NCI-H1105 treated with DMSO at 0.1 percent for 48 hours (cell line): ENCODE results near the gene SEPTIN5.

Experiments
- DNase-seq: peaks from one replicate; lab custom pipeline; 2025; lab: John Stamatoyannopoulos, UW

The SEPTIN5 gene

DNA sequence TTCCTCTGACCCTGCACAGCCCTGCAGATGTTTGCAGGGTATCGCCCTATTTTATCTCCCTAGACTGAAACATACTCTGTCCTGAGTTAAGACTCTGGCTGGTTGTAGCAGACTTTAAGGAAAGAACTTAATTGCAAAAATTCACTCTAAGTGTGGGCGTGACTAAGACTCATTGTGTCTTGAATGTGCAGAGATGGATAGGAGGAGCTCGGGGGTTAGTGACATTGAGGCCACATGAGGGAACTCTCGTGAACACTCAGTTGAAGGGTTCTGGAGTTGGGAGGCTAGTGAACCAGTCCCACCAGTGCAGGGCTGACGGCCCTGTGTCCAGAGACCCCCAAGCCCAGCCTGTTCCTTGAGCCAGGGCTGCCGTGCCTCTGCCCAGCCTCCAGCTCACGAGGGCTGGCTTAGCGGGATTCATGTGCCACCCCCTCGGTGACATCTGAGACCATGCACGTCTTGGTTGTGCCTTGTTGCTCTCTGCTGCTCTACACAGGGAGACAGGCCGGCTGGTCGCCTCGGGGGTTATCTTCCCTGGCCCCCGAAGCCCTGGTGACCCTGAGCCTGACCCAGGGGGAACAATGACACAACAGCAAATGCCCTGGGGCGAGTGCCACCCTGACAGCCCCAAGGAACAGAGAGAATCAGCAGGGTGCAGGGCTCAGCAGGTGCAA, 34.8 kb downstream of the SEPTIN5 start:
- DNase-seq, result no peak

DNA sequence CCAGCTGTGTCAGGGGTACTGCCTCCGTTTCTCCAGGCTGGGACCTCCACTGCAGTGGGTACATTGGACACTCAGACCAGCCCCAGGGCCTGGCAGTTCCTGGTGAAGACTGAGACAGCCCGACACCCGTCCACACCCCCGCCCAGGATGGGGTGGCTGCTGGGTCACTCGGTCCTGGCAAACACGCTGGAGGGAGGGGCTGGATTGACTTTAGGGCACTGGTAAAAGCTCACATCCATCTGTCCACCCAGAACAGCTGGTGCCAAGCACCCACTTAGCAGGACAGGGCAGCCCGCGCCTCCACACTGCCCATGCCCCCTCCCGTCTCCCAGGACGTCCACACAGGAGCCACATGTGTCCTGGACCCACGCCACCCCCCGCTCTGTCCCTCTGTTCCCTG, 35.6 kb downstream of the SEPTIN5 start:
- no peak for DNase-seq

DNA sequence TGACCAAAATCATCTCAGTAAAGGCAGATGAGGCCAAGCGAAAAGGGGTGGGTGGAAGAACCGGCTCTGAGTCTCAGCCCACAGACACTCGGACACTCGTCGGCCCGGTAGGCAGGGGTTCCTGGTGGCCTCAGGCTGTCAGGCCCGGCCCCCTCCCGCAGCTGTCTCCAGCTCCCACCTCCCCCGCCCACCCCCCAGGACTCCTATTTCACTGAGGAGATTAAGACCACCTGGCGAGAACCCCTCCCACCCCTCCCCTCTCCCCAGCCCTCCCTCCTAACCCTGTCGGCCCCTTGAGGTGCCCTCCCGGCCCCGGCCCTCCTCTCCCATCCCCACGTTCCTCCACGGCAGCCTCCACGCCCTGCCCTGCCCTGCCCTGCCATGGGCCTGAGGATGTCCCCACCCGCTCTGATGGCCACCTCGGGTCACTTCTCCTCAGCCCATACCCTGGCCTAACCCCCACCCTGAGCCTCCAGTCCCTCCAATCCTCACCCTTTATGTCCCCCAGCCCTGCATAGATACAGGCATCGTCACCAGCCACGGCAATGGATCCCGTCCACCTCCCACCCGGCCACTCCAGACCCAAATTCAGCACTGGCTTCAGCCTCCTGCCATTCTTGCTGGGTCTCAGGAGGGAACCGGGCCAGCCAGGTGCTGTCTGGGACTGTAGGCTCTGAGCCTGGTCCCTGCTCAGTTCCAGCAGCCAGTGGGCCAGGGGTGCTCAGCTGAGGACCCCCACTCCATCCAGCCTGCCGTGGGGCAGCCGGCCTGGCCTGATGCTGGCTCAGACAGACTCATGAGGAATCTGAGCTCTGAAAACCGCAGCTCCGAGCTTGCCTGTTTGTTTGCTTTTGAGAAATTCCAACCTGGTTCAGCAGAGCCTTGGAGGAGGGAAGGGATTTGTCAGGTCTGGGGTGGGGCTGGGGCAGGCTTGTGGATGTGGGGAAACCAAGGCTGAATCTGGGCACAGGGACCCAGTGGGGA, 36.5 kb downstream of the SEPTIN5 start:
- DNase-seq, result no peak

DNA sequence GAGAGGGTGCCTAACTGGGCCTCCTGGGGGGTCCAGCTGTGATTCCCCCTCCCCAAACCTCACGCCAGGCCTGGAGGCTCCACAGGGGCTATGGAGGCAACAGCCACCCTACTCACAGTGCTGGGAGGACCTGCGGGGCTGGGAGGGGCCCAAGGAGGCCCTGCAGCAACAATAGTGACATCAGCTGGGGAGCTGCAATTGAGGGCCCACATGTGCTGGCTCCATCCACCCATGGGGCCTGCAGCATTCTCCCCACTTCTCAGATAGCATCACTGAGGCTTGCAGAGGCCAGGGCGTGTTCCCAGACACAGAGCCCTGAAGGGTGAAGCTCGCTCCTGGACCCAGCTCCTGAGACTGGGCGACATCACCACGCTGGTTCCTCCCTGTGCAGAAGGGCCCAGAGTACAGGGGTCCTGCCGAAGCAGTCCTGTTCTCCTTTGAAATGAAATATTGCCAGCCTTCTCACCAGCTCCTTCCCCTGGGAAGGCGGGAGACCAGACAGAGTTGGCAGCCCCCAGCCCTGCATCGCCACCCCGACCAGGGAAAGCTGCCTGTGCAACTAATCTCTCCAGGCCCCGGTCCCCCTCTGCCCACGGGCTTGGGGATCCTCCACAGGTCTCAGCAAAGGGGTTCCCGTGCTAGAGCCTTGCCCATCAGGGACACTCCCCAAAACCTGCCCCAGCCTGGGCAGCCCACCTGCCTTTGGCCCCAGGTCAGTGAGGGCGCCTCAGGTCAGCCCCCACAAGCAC, 37.4 kb downstream of the SEPTIN5 start:
- DNase-seq, result no peak

DNA sequence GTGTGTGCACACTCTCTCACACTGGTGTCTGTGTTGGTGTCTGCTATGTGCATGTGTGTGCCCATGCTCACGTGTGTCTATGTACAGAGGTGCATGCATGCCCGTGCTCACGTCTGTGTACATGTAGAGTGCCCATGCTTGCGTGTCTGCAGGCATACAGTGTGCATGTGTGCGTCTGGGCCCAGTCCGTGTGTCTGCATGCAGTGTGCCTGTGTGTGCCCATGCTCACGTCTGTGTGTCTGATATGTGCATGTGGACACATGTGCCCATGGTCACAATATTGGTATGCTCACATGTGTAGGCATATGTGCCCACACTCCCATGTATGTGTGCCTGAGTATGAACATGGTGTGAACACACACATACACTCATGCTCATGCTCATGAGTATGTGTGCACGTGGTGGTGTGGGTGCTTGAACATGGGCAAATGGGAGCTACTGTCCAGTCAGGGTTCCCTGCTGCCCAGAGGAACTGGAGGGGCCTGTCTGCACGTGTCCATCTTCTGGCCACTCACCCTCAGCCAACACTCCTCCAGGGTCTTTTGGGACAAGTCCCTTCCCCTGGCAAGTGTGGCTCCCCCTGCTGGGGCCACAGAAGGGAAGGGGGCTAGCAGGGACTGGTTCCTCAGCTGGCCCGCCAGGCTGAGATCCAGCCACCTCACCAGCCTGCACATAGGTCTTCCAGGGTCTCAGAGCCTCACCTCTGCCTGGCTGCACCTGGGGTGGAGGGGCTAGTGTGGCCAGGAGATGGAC, 39.0 kb downstream of the SEPTIN5 start:
- no peak for DNase-seq

DNA sequence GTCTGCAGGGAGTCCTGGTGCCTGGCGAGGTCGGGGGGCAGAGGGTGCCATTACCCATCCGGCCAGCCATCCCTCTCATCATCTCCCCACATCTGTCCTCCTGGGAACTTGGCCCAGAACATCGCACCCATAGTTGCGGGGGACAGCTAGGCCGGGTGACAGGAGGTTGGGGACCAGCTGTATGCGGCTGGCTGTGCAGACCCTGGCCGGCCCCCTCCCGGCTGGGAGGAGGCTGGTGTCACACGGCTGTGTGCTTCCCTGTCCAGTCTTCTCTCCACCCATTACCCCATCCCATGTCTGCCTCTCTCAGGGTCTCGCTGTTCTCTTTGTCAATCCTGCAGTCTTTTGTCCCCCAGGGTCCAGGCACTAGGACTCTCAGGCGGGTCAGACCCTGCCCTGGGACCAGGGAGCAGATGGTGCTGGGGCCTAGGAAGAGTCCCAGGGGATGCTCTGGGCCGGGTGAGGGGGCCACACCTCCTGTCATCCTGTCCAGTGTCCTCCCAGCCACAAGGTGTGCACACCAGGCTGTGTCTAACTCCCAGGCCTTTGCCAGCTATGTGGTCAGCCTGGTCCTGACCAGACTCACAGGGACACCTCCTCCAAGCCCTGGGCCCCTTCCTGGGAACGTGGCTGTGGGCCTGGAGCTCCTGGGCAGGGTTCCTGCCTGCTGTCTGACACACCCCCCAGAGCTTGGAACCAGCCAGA, 39.8 kb downstream of the SEPTIN5 start:
- no peak for DNase-seq

DNA sequence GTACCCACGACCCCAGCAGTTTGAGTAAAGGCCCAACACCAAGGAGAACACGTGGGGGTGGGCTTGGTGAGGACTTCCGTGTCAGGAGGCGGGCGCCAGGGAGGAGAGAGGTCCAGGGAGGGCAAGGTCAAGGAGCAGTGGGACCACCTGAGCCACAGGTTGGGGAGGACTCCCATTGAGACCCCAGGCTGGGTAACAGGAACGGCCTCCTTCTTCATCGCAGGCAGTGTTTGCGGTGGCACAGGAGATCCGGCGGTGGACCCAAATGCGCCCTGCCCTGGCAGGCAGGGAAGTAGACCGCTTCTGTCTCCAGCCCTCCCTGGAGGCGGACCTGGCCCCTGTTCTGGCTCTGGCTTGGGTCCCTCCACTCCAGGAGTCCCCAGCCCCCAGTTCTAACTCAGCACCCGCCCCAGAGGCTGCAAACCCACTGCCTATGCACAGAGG, 40.4 kb downstream of the SEPTIN5 start:
- DNase-seq, result no peak

DNA sequence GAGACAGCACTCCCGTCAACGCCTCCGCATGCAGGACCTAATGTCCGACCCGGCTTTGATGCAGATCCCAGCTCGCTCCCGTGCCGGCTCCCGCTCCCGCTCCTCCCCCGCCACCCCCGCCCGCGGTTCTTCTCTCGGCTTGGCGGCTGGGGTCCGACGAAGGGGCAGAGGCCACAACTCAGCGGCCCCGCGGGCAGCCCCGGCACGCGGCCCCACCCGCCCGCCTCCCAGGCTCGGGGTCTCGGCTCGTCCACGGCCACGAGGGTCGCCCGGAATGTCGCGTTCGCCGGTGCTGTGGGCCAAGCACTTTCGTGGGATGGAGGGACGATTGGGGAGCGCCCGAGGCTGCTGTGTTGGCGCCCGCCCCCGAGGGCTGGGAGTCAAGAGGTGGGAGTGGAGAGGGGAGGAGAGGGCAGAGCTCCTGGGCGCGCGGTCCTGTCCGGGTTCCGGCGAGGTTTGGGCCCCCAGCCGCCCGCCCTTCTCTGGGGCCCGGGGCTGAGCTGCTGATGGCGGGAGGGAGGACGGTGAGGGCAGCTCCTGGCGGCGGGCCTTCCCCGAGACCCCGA, 40.9 kb downstream of the SEPTIN5 start:
- no peak for DNase-seq

DNA sequence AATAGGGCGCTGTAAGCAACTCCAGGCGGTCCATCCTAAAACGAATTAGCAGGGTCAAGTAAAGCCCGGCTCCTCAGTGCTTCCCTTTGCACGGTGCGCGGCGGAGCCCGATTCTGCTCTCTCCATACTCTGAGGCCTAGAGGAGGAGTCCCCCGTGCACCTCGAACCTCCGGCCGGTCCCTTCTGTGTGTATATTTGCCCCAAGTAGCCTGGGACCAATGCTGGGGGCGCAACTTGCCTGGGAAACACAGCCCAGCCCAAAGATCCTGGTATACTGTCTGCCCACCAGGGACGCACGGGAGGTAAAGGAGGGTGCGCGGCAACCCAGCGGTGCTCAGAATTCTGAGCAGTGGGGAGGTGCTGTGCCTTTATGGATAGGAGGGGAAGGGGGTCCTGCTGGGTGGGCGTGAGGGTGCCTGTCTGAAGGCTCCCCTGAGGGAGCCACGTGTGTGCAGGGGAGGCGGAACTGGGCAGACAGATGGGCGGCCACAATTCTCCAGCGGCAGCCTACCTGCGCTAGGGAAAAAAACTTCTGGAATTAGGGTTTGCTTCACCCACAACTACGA, 41.5 kb downstream of the SEPTIN5 start:
- peak; percentile 3 for DNase-seq

DNA sequence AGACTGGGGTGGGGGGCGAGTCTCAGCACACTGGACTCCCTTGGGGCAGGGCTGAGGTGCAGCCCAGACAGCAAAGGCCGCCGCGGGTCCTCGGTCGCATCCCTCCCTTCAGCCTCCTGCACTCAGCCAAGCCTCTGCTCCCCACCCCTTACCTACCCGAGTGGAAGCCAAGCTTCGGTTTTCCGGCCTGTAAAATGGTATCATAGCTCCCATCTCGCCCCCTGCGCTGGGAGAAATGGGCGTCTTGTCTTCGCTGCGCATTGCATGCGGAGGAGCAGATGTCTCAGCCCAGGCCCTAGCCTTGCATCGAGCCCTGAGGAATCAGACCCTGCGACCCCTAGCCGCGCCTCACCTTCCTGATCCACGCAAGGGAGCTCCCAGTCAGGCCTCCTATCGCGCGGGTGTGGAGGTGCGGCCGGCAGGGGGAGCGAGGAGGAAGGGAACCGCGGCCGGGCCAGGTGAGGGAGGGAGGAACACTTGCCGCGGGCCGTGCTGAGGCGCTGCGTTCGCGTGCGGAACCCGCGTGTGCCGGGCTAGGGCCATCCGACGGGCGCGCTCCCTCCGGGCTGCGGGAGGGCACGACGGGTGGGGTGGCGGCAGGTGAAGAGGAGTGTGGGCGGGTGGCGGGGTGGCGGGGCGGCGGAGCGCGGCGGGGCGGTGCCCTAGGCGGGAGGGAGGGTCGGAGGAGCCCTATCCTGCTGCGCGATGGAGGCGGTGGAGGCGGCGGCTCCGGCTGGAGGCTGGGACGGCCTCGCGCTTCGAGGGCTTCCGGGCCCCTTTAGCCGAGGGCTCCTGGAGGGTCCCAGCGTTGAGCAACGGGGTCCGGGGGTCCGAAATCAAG, 42.2 kb downstream of the SEPTIN5 start:
- DNase-seq, result peak; percentile 3

DNA sequence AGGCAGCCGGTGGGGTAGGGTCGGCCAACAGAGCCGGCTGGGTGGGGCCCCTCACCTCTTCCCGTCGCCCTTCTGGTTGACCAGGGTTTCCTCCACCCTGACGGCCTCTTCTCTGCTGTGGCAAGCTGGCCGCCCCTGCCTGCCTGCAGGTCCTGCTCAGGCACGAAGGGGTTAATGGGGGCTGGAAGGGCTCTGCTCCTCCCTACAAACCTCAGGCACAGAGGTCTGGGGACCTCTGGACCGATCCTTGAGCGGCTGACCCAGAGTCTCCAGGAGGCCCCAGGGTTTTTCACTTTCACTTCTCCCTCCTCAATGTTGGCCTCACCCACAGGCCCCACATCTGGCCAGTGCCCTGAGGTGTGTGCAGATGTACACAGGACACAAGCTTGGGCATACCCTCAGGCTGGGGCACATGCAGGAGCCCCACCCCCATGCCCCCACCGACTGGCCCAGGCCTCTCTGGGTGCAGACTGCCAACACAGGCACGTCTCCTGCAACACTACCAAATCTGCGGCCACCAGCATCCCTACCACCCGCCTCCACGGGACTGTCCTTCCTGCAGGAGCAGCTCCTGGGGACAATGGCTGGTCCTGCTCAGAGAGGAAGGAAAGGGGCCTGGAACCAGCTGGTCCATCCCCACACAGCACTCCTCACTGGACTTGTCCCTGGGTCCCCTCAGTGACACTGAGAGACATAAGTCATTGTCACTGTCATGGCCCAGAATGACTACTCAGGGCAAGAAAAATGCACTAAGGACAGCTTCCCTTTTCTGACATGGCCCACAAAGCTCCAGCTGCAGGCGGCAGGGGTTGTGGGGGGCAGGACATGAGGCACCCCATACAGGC, 43.1 kb downstream of the SEPTIN5 start:
- DNase-seq, result no peak

DNA sequence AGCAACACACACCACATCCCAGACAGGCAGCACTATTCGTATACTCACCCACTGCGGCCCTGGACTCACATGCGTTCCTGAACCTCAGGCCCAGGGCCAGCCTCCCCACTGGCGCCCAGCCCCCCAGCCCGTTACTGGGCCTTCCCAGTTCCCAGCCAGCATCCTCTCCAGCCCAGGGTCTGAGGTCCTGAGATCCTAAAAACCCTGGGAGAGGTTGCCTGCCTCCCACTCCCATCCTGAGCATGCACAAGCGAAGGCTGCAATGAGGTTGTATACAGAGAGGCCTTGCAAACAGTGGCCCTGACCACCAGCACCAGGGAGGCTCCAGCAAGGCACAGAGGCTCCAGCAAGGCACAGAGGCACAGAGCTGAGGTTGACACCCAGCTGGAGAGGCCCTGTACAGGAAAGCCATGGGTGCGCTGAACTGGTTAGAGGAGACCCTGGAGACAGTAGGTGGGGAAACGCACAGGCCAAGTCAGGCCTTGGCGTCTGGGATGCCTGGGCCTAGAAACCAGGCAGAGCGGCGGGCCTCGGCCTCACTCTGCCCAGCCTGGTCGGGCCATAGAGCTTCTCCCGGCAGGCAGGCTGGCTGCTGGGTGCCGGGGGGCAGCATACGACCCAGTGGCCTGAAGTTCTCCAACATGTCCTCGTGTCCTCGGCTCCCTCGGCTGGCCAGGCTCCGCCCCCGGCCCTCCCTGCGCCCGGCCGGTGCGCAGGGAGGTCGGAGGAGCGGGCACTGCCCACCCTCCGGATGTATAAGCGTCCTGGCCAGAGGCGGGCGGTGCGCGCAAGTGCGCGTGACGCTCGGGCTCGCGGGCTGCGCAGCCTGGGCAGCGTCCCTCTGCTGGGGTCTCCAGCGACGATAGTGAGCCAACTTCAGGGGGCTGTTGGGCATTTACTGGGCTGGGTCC, 43.9 kb downstream of the SEPTIN5 start:
- no peak for DNase-seq

DNA sequence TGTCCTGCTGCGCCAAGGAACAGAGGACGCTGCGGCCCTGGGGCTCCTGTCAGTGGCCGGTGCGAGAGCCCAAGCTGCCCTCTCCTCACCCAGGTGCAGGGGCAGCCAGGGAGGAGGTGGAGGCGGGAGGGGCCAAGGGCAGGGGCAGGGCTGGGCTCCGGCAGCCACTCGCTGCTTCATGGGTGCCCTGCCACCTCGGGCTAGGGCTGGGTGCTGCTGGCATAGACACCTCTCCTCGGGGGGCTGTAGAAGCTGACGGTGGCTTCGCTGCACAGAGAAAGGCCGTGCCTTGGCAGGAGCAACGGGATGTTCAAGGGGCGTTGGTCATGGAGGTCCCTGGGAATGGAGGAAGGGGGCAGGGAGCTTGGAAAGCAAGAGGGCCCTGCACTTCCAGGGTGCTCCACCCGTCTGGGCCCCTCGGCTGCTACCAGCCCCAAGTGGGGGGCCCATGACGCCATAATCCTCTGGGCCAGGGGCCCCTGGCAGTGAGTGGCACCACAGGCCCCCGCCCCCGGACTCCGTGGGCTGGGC, 44.7 kb downstream of the SEPTIN5 start:
- no peak for DNase-seq

DNA sequence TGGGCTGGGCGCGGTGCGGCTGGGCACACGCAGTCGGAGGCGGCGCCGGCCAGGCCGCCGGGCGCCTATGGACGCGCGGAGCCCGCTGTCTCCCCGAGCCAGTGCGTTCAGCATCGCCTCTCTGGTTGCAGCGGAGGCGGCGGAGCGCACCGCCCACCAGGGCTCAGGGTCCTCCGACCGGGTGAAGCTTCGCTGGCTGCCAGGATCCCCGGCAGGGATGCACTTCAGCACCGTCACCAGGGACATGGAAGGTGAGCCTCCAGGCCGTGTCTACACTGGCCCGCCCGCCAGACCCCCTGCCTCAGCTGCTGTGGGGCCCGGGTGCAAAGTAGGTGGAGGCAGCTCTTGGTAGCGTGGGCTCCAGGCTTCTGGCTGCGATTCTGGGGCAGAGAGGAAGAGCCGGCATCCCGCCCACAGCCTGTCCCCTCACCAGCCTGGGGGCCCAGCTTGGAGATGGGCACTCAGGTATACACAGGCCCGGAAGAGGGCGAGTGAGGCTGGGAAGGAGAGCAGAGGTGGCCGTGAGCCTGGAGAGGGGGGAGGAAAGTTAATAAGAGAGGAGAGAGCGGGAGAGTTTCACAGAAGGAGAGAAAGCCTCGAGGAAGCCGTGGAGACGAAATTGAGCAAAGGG, 45.2 kb downstream of the SEPTIN5 start:
- no peak for DNase-seq

DNA sequence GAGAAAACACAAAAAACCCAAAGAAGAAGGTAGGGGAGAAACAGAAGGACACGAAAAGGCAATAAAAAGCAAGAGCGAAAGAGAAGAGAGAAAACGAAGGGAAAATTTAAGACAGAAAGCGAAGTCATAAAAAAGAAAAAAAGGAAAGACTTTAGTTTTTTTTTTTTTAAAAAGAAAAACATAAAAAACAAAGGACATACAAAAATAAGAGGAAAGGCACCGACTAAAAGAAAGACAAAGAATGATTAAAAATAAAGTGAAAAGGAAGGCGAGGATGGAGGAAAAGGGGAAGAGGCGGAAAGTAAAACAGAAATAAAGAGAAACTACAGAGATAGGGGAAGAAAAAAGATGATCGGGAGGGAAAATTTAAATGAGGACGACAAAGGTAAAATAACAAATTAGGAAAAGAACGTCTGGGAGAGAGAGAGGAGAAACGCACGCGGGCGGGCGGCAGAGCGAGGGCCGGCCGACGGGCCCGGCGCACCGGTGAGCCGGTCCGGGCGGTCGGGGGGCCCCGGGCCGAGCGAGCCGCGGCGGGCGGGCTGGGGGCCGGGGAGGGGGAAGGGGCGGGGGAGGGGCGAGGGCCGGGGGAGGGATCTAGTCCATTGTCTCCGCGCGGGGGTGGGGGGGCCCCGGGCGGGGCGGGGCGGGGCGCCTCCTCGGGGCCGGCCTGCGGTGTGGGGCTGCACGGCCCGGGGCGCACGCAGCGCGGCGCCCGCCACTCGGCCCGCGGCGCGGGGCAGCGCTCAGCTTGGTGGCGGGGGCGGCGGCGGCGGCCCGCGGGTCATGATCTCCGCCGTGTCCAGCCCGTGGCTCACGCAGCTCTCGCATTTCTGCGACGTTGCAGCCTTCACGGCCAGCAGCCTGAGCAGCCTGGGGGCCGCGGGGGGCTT, 46.0 kb downstream of the SEPTIN5 start, which contains the start of gene TBX1:
Gene TBX1 (plus strand): TSS at position 721 of the 893 bp plus-strand sequence. CDS start 66 bp downstream, at position 787.
- DNase-seq, result no peak
